ENCODE measurements around the gene FAM135A. TPM values are rescaled to one million over a fixed set of nuclear protein-coding genes. Genes with fewer than 3 reads are reported as not detected.

The FAM135A gene
- total and polyA plus RNA-seq, 9 of the 15 experiments (the other 6 are each of a cell fraction or from before 2014, with no cell fraction given): 7.4 to 32.9 (median 19.2) TPM

DNA sequence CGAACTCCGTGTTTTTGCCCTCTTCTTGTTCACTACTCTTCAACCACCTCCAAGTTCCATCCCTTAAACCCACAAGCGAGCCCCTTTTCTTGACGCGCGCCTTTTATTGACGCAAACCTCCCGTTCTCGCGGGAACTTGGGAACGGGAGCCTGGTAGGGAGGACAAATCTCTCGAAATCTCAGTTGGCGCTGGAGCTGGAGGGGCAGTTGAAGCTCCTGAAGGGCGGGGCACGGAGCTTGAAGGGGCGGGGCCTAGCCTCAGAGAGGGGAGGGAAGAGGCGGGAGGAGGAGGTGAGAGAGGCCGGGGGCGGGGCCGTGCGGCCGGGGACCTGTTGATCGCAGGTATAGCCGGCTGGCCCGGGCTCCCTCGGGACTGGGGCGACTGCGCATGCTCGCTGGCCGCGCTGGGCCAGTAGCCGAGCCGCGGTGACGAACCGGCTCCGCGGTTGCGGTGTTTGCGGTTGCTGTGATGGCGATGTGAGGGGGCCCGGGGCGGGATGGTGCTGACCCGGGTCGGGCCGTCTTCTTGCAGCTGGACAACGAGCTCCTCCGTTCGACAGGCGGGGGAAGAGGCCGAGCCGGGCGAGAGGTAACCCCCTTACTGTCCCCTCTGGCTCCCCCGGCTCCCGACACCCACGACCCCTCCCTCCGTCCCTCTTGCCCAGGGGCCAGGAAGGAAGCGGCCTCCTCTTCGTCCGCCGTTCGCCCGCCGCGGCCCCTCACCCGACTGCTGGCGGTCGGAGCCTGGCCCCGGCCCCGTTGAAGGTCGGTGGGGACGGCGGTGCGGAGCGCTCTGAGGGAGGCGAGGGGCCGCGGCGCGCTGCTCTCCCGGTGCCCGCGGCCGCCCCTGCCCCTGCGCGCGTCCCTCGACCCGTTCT, at the start of gene FAM135A (continued):
- TF ChIP-seq RNF2 (IDR thresholded peaks at IDR 0.05): 0 out of 2 replicates have a peak, but pooled peaks have one; percentile 43
- no peak for TF ChIP-seq ZNF224 (CRISPR knock-in tag; IDR thresholded peaks at IDR 0.05)
- no peak for TF ChIP-seq ETS2 (tag; IDR thresholded peaks at IDR 0.05; ENCODE audit: borderline replicate concordance, poor library complexity, severe bottlenecking)
- no peak for TF ChIP-seq CBFA2T3 (IDR thresholded peaks at IDR 0.05)
- TF ChIP-seq, protein P1, sequence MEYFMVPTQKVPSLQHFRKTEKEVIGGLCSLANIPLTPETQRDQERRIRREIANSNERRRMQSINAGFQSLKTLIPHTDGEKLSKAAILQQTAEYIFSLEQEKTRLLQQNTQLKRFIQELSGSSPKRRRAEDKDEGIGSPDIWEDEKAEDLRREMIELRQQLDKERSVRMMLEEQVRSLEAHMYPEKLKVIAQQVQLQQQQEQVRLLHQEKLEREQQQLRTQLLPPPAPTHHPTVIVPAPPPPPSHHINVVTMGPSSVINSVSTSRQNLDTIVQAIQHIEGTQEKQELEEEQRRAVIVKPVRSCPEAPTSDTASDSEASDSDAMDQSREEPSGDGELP (CRISPR knock-in tag; IDR thresholded peaks at IDR 0.05; ENCODE audit: borderline replicate concordance): peak; percentile 73
- peak in 1 of 2 experiments; percentile 34; a peak in 1 of 4 replicates for TF ChIP-seq FOXK2 (conservative IDR thresholded peaks at IDR 0.05 in 1 of 2, IDR thresholded peaks at IDR 0.05 in 1 of 2; ENCODE audit: low read depth in 2 of 2)
- peak; percentile 63 for TF ChIP-seq CCNT2 (IDR thresholded peaks at IDR 0.05; ENCODE audit: borderline replicate concordance, extremely low read depth, insufficient read length, low read depth, low read length)
- no peak for TF ChIP-seq ZNF282 (CRISPR knock-in tag; IDR thresholded peaks at IDR 0.05)
- 0 out of 2 replicates have a peak, but pooled peaks have one; percentile 48 for TF ChIP-seq MTA3 (IDR thresholded peaks at IDR 0.05; ENCODE audit: borderline replicate concordance)
- TF ChIP-seq AFF4 (CRISPR knock-in tag; IDR thresholded peaks at IDR 0.05): no peak
- no peak for TF ChIP-seq TAF15 (IDR thresholded peaks at IDR 0.05; ENCODE audit: low read depth, low read length)
- TF ChIP-seq, protein P2, sequence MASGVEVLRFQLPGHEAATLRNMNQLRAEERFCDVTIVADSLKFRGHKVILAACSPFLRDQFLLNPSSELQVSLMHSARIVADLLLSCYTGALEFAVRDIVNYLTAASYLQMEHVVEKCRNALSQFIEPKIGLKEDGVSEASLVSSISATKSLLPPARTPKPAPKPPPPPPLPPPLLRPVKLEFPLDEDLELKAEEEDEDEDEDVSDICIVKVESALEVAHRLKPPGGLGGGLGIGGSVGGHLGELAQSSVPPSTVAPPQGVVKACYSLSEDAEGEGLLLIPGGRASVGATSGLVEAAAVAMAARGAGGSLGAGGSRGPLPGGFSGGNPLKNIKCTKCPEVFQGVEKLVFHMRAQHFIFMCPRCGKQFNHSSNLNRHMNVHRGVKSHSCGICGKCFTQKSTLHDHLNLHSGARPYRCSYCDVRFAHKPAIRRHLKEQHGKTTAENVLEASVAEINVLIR (CRISPR knock-in tag; IDR thresholded peaks at IDR 0.05): peak; percentile 80
- TF ChIP-seq RBM39 (optimal IDR thresholded peaks at IDR 0.05; ENCODE audit: low read depth, low read length): no peak
- no peak for TF ChIP-seq BMI1 (IDR thresholded peaks at IDR 0.05; ENCODE audit: low read length)
- 0 out of 2 replicates have a peak, but pooled peaks have one; percentile 4 for TF ChIP-seq ZNF12 (CRISPR knock-in tag; IDR thresholded peaks at IDR 0.05)
- TF ChIP-seq, protein P3, sequence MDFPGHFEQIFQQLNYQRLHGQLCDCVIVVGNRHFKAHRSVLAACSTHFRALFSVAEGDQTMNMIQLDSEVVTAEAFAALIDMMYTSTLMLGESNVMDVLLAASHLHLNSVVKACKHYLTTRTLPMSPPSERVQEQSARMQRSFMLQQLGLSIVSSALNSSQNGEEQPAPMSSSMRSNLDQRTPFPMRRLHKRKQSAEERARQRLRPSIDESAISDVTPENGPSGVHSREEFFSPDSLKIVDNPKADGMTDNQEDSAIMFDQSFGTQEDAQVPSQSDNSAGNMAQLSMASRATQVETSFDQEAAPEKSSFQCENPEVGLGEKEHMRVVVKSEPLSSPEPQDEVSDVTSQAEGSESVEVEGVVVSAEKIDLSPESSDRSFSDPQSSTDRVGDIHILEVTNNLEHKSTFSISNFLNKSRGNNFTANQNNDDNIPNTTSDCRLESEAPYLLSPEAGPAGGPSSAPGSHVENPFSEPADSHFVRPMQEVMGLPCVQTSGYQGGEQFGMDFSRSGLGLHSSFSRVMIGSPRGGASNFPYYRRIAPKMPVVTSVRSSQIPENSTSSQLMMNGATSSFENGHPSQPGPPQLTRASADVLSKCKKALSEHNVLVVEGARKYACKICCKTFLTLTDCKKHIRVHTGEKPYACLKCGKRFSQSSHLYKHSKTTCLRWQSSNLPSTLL (IDR thresholded peaks at IDR 0.05): no peak
- no peak for TF ChIP-seq ZBED1 (IDR thresholded peaks at IDR 0.05)
- TF ChIP-seq, protein P4, sequence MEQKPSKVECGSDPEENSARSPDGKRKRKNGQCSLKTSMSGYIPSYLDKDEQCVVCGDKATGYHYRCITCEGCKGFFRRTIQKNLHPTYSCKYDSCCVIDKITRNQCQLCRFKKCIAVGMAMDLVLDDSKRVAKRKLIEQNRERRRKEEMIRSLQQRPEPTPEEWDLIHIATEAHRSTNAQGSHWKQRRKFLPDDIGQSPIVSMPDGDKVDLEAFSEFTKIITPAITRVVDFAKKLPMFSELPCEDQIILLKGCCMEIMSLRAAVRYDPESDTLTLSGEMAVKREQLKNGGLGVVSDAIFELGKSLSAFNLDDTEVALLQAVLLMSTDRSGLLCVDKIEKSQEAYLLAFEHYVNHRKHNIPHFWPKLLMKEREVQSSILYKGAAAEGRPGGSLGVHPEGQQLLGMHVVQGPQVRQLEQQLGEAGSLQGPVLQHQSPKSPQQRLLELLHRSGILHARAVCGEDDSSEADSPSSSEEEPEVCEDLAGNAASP (IDR thresholded peaks at IDR 0.05): no peak
